Measurements from ENCODE around the gene EEPD1. TPM values are rescaled to one million over a fixed set of nuclear protein-coding genes. Genes with fewer than 3 reads are reported as not detected.

EEPD1 gene
- total and polyA plus RNA-seq, 8 donors: 7.1 to 60.5 (median 10.0) TPM

GRCh38 chr7:36260481-36260880 lies 107.4 kb downstream of the EEPD1 start:
- Histone ChIP-seq H3K9me3 (no peaks in the 10 kb centered on the region), H3K27me3 (no peaks in the 10 kb centered on the region), H3K4me1 (peaks cover 0 to 28% (median 3%) of the 10 kb centered on the region in 3 donors), H3K27ac (no peak overlapping the region), H3K4me3 (no peak overlapping the region), H3K36me3 (no peaks in the 10 kb centered on the region)
- ATAC-seq: no peak
- TF ChIP-seq CTCF (IDR thresholded peaks at IDR 0.05): no peak
- no peak for DNase-seq
- no peak for FAIRE-seq
- 65 to 71% methylated on average over 2 of the region's 2 CpGs for WGBS, 2 donors
- intact Hi-C loops (cut with DNase I): no loop called here

GRCh38 chr7:36261019-36261754 lies 108.1 kb downstream of the EEPD1 start:
- Histone ChIP-seq H3K27ac (peak overlapping the region in 2 of 4 donors; percentile 1 to 13), H3K36me3 (no peaks in the 10 kb centered on the region), H3K4me3 (no peak overlapping the region), H3K27me3 (no peaks in the 10 kb centered on the region), H3K9me3 (no peaks in the 10 kb centered on the region), H3K4me1 (peaks cover 0 to 29% (median 3%) of the 10 kb centered on the region in 3 donors)
- no peak for TF ChIP-seq CTCF (IDR thresholded peaks at IDR 0.05)
- FAIRE-seq (no peak), DNase-seq (no peak), ATAC-seq (no peak)
- intact Hi-C loops (cut with DNase I): no loop called here
- WGBS, 2 donors: 85 to 90% methylated on average over 2 of the region's 2 CpGs

- peaks cover 0 to 29% (median 3%) of the 10 kb centered on the region in 3 donors for H3K4me1 ChIP-seq
- H3K9me3 ChIP-seq: no peaks in the 10 kb centered on the region
- no peaks in the 10 kb centered on the region for H3K27me3 ChIP-seq
- DNase-seq (no peak), FAIRE-seq (no peak), ATAC-seq (no peak)
- no peaks in the 10 kb centered on the region for H3K36me3 ChIP-seq
- WGBS, 2 donors: 63 to 68% methylated on average over 5 of the region's 5 CpGs
- intact Hi-C loops (cut with DNase I): no loop called here
- no peak overlapping the region for H3K4me3 ChIP-seq
- no peak for TF ChIP-seq CTCF (IDR thresholded peaks at IDR 0.05)
- peak overlapping the region in 2 of 4 donors; percentile 1 to 20 for H3K27ac ChIP-seq
Observed at GRCh38 chr7:36262309-36263094, 109.4 kb downstream of the EEPD1 start.

GRCh38 chr7:36263095-36263484 lies 110.0 kb downstream of the EEPD1 start:
- 96% methylated on average over 5 of the region's 5 CpGs for WGBS, 2 donors
- no peaks in the 10 kb centered on the region for H3K36me3 ChIP-seq
- H3K9me3 ChIP-seq: no peaks in the 10 kb centered on the region
- no peaks in the 10 kb centered on the region for H3K27me3 ChIP-seq
- intact Hi-C loops (cut with DNase I): no loop called here
- no peak for TF ChIP-seq CTCF (IDR thresholded peaks at IDR 0.05)
- H3K4me3 ChIP-seq: no peak overlapping the region
- peak overlapping the region in 2 of 4 donors; percentile 1 to 20 for H3K27ac ChIP-seq
- no peak for ATAC-seq
- FAIRE-seq: no peak
- H3K4me1 ChIP-seq: peaks cover 0 to 26% (median 3%) of the 10 kb centered on the region in 3 donors
- peak in 1 of 6 donors; percentile 23 for DNase-seq
